Measurements from ENCODE around the gene C16orf96.

C16orf96 gene

DNA sequence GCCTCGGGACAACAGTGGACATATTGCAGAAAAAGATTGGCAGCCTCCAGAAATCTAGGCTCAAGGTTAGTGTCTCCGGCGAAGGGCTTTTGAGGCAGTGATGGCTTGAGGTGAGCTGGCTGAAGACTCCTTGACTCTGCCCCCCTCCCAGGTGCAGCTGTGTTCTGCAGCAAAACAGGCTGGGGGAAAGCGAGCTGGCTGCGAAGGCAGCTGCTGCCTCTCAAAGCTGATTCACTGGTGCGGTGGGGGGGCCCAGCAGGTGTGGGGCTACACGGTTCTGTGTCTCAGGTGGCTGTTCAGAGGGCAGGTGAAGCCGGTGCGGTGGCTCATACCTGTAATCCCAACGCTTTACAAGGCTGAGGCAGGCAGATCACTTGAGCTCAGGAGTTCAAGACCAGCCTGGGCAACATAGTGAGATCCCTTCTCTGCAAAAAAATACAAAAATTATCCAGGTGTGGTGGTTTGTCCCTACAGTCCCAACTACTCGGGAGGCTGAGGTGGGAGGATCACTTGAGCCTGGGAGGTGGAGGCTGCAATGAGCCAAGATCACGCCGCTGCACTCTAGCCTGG lies 22.9 kb downstream of the C16orf96 start:
- Histone ChIP-seq H3K27ac (ENCODE audit: low read depth, low read length, poor library complexity, severe bottlenecking) (no peak overlapping the region), H3K4me3 (ENCODE audit: low read depth, low read length, poor library complexity, severe bottlenecking) (no peak overlapping the region), H4K20me1 (ENCODE audit: insufficient read depth, low read length) (no peaks in the 10 kb centered on the region), H2AFZ (ENCODE audit: low read length) (no peak overlapping the region), H3K9ac (ENCODE audit: low read length) (no peak overlapping the region), H3K9me2 (ENCODE audit: low read depth, low read length) (no peaks in the 10 kb centered on the region), H3F3A (ENCODE audit: insufficient read depth, low read length) (no peaks in the 10 kb centered on the region), H3K9me3 (ENCODE audit: low read length) (no peaks in the 10 kb centered on the region), H3K4me2 (ENCODE audit: low read length) (no peak overlapping the region), H3K27me3 (ENCODE audit: insufficient read depth, low read length) (peaks cover 12% of the 10 kb centered on the region; the same call in 1 of the 2 replicates), H3K36me3 (ENCODE audit: insufficient read depth, low read length) (no peaks in the 10 kb centered on the region), H3K4me1 (ENCODE audit: insufficient read depth, low read length, severe bottlenecking) (no peaks in the 10 kb centered on the region), H3K79me2 (ENCODE audit: insufficient read depth, low read length) (no peaks in the 10 kb centered on the region)
- TF ChIP-seq CTCF (IDR thresholded peaks at IDR 0.05; ENCODE audit: low read length), result no peak
- no peak for TF ChIP-seq EZH2 (IDR thresholded peaks at IDR 0.05; ENCODE audit: borderline replicate concordance, low read length)

DNA sequence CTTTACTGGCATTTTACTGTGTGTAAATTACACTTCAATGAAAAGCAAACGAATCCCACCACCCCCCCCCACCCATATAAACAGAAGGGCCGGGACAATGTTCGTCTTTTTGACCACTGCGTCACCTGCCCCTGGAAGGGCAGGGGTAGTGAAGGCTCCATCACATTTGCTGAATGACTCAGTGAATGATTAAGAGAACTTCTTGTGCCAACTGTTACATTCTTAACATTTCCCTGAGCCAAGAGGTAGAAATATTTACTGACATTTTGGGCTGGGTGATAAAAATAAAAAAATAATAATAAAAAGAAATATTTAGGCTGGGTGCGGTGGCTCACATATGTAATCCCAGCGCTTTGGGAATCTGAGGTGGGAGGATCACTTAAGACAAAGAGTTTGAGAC lies 24.1 kb downstream of the C16orf96 start:
- TF ChIP-seq CTCF (IDR thresholded peaks at IDR 0.05; ENCODE audit: low read length) (no peak), EZH2 (IDR thresholded peaks at IDR 0.05; ENCODE audit: borderline replicate concordance, low read length) (no peak)
- H3K79me2 ChIP-seq (ENCODE audit: insufficient read depth, low read length), result no peaks in the 10 kb centered on the region

GRCh38 chr16:4583906-4584305 lies 27.8 kb downstream of the C16orf96 start:
- no peaks in the 10 kb centered on the region for H3K4me1 ChIP-seq (ENCODE audit: insufficient read depth, low read length, severe bottlenecking)
- H3K27me3 ChIP-seq (ENCODE audit: insufficient read depth, low read length), result peaks cover 13% of the 10 kb centered on the region; the same call in 1 of the 2 replicates
- no peaks in the 10 kb centered on the region for H3K9me2 ChIP-seq (ENCODE audit: low read depth, low read length)
- H3K36me3 ChIP-seq (ENCODE audit: insufficient read depth, low read length), result no peaks in the 10 kb centered on the region; the same call in 1 of the 2 replicates
- H3K4me2 ChIP-seq (ENCODE audit: low read length), result no peak overlapping the region
- H3F3A ChIP-seq (ENCODE audit: insufficient read depth, low read length), result no peaks in the 10 kb centered on the region
- no peaks in the 10 kb centered on the region for H4K20me1 ChIP-seq (ENCODE audit: insufficient read depth, low read length)
- no peaks in the 10 kb centered on the region for H3K79me2 ChIP-seq (ENCODE audit: insufficient read depth, low read length)
- no peak overlapping the region for H3K27ac ChIP-seq (ENCODE audit: low read depth, low read length, poor library complexity, severe bottlenecking)
- H3K9me3 ChIP-seq (ENCODE audit: low read length), result 0 out of 2 replicates have a peak, but pooled peaks cover 5% of the 10 kb centered on the region
- no peak overlapping the region for H2AFZ ChIP-seq (ENCODE audit: low read length)
- TF ChIP-seq CTCF (IDR thresholded peaks at IDR 0.05; ENCODE audit: low read length) (no peak), EZH2 (IDR thresholded peaks at IDR 0.05; ENCODE audit: borderline replicate concordance, low read length) (no peak)
- H3K4me3 ChIP-seq (ENCODE audit: low read depth, low read length, poor library complexity, severe bottlenecking), result no peak overlapping the region
- no peak overlapping the region for H3K9ac ChIP-seq (ENCODE audit: low read length)

More for the DNA sequence above, 24.1 kb downstream of the C16orf96 start:
- H3K4me2 ChIP-seq (ENCODE audit: low read length), result no peak overlapping the region
- no peaks in the 10 kb centered on the region for H3F3A ChIP-seq (ENCODE audit: insufficient read depth, low read length)
- H3K9me2 ChIP-seq (ENCODE audit: low read depth, low read length), result no peaks in the 10 kb centered on the region
- no peak overlapping the region for H3K4me3 ChIP-seq (ENCODE audit: low read depth, low read length, poor library complexity, severe bottlenecking)
- no peak overlapping the region for H2AFZ ChIP-seq (ENCODE audit: low read length)
- H3K36me3 ChIP-seq (ENCODE audit: insufficient read depth, low read length), result no peaks in the 10 kb centered on the region
- no peak overlapping the region for H3K27ac ChIP-seq (ENCODE audit: low read depth, low read length, poor library complexity, severe bottlenecking)
- H3K9me3 ChIP-seq (ENCODE audit: low read length), result no peaks in the 10 kb centered on the region
- no peak overlapping the region for H3K9ac ChIP-seq (ENCODE audit: low read length)
- no peaks in the 10 kb centered on the region for H4K20me1 ChIP-seq (ENCODE audit: insufficient read depth, low read length)
- H3K27me3 ChIP-seq (ENCODE audit: insufficient read depth, low read length), result peaks cover 7% of the 10 kb centered on the region; the same call in 1 of the 2 replicates
- H3K4me1 ChIP-seq (ENCODE audit: insufficient read depth, low read length, severe bottlenecking), result no peaks in the 10 kb centered on the region

All from OCI-LY1 (cell line).